DMS153 treated with DMSO at 0.1 percent for 48 hours (cell line): ENCODE data around the gene ELF1.
"Not testable (repeated sequence)": the region's sequence is repeated elsewhere in the genome, so short reads cannot be mapped to it uniquely, and the experiment has no call there.

ENCODE experiments used
- DNase-seq: peaks from one replicate; lab custom pipeline; 2025; ENCODE audit not compliant: unreplicated experiment; lab: John Stamatoyannopoulos, UW

Gene ELF1

GRCh38 chr13:40983725-40984667 is 35.1 kb downstream of the ELF1 start:
- DNase-seq, result no peak

- DNase-seq, result no peak
Measured at GRCh38 chr13:40983259-40983658, 35.9 kb downstream of the ELF1 start.

- DNase-seq, result peak; percentile 31
Measured at GRCh38 chr13:40982772-40983171, 36.3 kb downstream of the ELF1 start.

GRCh38 chr13:40981949-40982348 is 37.2 kb downstream of the ELF1 start:
- DNase-seq, result no peak

GRCh38 chr13:40981361-40981760 is 37.8 kb downstream of the ELF1 start:
- DNase-seq, result no peak

GRCh38 chr13:40980461-40980860 is 38.7 kb downstream of the ELF1 start:
- no peak for DNase-seq

GRCh38 chr13:40979232-40979631 is 39.9 kb downstream of the ELF1 start:
- no peak for DNase-seq

GRCh38 chr13:40978109-40978508 is 41.0 kb downstream of the ELF1 start:
- not testable (repeated sequence) for DNase-seq

- no peak for DNase-seq
Measured at GRCh38 chr13:40975441-40975840, 43.7 kb downstream of the ELF1 start.

GRCh38 chr13:40974460-40975407 is 44.4 kb downstream of the ELF1 start:
- no peak for DNase-seq

- DNase-seq, result no peak
Measured at GRCh38 chr13:40973409-40973808, 45.7 kb downstream of the ELF1 start.

GRCh38 chr13:40971321-40971720 is 47.8 kb downstream of the ELF1 start:
- no peak for DNase-seq

- no peak for DNase-seq
Measured at GRCh38 chr13:40970803-40971202, 48.3 kb downstream of the ELF1 start.

GRCh38 chr13:40969169-40969901 is 49.8 kb downstream of the ELF1 start:
- DNase-seq, result no peak

GRCh38 chr13:40968416-40969000 is 50.6 kb downstream of the ELF1 start:
- DNase-seq, result no peak

- DNase-seq, result no peak
Measured at GRCh38 chr13:40966298-40966697, 52.8 kb downstream of the ELF1 start.

GRCh38 chr13:40963927-40964326 is 55.2 kb downstream of the ELF1 start:
- DNase-seq, result no peak

- DNase-seq, result no peak
Measured at GRCh38 chr13:40961826-40962225, 57.3 kb downstream of the ELF1 start.

GRCh38 chr13:40961214-40961613 is 57.9 kb downstream of the ELF1 start:
- no peak for DNase-seq

GRCh38 chr13:40960716-40961115 is 58.4 kb downstream of the ELF1 start:
- no peak for DNase-seq

GRCh38 chr13:40958655-40959054 is 60.5 kb downstream of the ELF1 start:
- DNase-seq, result no peak
